AG08396 (cell line): ENCODE measurements around the gene GIPR.
A peak's percentile ranks its signal among the peaks of the same experiment; 100 is the strongest.
"Not testable (repeated sequence)": the region's sequence is repeated elsewhere in the genome, so short reads cannot be mapped to it uniquely, and the experiment has no call there.

Source experiments
- DNase-seq: peaks from one replicate; pipeline ENCODE4 v3.0.0; 2012; ENCODE audit warnings: low spot score, mixed read lengths

The GIPR gene

DNA sequence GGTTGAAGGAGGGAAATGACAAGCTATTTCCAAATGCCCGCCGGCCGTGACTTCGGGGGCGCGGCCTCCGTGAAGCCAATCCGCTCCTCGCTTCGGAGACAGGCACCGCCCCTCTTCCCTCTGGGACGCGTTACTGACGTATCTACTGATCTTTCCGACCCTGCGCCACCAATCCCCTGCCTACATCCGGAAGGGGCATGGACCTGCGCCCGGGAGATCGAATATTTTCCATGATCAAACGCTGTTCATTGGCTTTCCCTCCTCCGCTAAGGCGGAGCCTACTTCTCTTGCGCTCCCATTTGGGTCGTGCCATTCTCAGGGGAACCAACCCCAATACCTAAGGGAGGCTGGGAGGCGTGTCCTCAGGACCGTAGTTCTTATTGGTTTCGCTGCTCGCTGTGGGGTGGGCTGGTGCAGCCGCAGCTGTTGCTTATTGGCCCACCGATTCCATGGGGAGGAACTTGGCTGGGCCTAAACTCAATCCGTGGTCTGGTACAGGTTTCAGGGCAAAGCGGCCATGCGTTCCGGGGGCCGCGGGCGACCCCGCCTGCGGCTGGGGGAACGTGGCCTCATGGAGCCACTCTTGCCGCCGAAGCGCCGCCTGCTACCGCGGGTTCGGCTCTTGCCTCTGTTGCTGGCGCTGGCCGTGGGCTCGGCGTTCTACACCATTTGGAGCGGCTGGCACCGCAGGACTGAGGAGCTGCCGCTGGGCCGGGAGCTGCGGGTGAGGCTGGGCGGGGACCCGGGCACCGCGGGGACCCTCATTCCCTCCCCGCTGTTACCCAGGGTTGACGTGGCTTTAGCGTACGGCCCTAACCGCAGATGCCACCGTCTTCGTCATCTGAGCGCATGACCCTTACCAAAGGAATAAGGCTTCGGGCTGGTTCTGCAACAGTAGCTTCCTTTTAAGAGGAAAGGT is 24.4 kb downstream of the GIPR start, which contains the start of gene QPCTL:
TSS of gene QPCTL (plus strand) at position 480 of the 919 bp plus-strand sequence. CDS start at position 518, 38 bp downstream.
- peak; percentile 97 for DNase-seq

DNA sequence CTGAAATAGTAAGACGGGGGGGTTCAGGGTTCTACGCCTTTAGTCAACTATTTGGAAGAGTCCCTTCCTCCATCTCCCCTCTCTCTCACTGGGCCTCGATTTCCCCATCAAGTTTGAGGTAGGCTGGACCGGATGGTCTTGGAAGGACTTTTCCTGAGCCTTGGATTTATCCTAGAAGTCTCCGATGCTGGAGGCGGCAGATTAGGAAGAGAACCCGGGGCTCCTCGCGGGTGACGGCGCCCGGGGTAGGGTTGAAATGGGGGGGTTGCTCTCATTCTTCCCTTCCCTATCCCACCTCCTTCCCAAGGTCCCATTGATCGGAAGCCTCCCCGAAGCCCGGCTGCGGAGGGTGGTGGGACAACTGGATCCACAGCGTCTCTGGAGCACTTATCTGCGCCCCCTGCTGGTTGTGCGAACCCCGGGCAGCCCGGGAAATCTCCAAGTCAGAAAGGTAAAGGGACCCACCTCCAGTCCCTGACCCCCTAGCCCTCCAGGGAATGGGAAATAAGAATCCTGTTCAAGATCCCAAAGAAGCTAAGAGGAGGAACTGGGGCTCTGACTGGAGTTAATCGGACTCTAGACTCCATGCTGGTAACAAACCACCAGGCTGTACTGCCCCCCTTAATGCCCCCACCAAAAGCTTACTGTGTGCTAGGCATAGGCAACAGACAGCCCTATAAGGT is 25.2 kb downstream of the GIPR start:
- DNase-seq = peak; percentile 82

DNA sequence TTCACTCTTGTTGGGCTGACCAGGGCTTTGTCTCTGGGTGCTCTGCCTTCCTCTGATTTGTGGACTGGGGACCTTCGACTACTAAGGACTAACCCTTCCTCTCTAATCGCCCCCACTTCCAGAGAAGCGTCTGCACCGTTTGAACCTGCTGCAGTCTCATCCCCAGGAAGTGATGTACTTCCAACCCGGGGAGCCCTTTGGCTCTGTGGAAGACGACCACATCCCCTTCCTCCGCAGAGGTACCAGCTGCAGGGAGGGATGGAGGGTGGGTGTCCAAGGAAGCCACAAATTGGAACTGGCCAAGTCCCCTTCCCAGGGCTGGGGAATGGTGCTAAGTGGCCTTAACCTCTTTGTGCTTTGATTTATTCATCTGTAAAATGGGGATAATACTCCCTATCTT is 33.7 kb downstream of the GIPR start:
- DNase-seq = no peak

DNA sequence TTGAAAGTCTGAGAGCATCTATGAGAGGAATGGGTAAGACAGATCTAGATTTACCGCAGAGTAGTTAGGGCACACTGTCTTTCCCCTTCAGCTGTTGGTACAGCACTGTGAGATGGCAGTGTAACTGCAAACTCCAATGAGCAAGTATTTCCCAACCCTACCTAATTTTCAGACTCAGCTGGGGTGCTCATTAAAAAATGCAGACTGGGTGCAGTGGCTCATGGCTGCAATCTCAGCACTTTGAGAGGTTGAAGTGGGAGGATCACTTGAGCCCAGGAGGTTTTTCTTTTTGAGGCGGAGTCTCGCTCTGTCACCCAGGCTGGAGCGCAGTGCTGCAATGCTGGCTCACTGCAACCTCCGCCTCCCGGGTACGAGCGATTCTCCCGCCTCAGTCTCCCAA is 37.1 kb downstream of the GIPR start:
- DNase-seq = no peak

DNA sequence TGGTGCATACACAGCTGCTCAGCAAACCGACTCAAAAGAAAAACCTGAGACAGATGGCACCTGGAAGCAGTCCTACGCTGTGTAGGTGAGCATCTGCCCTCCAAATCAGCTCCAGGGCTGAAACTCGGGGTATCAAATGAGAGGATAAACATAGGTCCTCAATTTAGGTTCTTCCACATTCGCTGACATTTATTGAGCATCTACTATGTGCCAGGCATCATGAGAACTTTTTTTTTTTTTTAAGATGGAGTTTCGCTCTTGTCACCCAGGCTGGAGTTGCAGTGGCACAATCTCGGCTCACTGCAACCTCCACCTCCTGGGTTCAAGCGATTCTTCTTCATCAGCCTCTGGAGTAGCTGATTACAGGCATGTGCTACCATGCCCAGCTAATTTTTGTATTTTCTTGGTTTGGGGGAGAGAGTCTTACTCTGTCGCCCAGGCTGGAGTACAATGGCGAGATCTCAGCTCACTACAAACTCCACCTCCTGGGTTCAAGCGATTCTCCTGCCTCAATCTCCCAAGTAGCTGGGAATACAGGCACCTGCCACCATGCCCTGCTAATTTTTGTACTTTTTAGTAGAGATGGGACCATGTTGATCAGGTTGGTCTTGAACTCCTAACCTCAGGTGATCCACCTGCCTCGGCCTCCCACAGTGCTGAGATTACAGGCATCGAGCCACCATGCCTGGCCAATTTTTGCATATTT is 37.8 kb downstream of the GIPR start:
- no peak for DNase-seq

DNA sequence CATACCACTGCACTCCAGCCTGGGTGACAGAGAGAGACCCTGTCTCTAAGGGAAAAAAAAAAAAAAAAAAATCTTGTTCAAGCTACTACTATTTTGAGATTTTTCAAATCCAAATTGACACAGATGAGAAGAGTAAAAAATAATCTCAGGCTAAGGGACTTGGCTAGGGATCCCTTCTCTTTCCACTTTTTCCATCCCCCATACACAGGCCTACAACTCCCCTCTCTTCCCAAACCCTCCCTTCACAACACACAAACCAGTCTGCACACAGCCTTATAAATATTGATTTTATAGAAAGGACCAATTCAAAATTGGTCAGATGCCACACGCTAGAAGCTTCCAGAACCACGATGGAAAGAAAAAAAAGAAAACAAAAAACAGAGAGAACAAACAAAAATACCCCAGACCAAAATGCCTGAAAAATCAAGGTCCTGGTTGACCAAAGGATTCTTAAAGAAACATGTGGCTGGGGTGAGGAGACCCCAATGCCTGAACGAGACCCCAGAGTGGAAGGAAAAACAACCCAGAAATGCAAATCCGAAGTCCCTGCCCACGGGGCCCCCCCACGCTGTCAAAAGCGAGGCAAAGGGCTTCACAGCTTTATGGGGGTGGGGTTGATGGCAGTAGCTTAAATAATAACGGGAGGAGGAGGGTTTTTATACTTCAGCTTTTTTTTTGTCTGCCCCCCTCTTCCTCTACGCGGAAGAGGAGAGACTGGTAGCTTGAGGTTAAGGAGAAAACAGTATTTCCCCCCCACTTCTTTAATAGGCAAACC is 42.5 kb downstream of the GIPR start:
- DNase-seq = no peak

DNA sequence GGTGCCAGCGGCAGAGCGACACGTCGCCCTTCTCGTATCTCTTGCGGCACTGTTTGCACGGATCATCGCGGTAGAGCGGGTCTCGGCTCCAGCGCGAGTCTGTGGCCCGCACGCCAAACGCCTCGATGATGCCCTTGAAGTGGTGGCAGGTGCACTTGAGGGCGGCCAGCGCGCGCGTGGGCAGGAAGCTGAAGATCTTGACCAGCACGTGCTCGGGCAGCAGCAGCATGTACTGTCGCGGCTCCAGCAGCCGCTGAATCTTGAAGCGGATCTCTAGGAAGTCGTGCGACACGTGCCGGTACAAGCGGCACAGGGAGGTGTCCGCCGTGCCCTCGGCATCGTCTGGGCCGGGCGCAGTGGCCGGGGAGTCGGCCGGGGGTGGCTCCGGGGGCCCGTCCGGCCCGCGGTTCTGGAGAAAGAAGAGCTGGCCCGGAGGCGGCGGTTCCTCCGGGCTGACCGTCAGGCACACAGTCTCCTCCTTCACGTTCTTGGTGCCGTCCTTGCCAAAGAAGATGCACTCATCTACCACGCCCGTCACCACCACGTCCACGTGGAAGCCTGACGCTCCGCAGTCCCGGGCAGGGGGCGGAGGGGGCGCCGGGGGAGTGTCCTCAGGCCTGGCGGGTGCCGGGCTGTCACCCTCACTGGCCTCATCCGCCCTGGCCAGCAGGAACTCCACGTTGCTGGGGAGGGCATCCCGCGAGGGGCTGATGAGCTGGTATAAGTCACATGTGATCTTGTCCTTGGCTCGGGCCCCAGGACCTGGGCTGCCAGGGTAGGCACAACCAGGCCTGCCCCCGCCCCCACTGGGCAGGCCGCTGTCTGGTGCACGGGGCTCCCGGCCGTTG is 44.1 kb downstream of the GIPR start:
- no peak for DNase-seq

DNA sequence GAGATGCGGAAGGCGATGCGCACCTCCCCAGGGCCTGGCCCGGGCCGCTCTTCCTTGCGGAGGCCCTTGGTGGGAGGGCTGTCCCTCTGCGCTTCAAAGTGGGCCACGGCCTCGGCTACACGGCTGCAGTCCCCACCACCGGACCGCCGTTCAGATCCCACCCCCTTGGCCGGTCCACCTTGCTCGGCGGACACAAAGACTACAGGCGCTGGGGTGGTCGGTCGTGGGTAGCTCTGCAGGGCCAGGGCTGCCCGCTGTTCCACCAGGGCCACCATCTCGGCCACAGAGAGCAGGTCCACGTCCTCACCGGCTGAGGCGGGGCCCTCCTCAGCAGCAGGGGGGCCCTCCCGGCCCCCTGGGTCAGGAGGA is 44.7 kb downstream of the GIPR start:
- no peak for DNase-seq

DNA sequence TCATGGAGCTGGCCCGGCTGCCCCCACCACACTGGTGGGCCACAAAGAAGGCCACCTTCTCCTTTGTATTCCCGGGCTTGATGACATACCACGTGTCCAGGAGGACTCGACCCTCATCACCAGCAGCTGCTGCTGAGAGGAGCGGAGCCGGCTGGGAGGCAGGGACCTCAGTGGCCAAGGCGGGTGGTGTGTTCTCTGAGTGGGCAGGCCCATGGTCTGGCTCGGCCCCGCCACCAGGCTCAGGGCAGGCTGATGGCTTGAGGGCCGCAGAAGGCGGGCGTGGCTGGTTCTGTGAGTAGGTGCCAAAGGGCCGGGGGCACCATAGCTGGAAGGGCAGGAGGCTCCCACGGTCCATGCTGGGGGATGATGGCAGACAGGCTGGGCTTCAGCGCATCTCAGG is 45.1 kb downstream of the GIPR start:
- no peak for DNase-seq

DNA sequence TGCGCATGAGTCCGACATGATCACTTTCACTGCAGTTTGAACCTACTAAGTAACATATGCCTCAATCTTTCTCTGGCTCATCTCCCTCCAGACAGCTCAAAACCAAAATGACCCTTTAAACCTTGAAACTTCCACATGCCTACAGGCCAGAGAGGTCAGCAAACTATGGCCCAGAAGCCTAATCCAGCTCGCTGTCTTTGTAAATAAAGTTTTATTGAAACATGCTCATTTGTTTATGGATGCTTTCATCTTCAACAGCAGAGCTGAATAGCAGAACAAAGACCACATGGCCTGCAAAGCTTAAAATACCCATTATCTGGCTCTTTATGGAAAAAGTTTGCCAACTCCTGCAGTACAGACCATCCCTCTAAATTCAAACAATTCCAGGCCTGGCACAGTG is 47.1 kb downstream of the GIPR start:
- DNase-seq = no peak

DNA sequence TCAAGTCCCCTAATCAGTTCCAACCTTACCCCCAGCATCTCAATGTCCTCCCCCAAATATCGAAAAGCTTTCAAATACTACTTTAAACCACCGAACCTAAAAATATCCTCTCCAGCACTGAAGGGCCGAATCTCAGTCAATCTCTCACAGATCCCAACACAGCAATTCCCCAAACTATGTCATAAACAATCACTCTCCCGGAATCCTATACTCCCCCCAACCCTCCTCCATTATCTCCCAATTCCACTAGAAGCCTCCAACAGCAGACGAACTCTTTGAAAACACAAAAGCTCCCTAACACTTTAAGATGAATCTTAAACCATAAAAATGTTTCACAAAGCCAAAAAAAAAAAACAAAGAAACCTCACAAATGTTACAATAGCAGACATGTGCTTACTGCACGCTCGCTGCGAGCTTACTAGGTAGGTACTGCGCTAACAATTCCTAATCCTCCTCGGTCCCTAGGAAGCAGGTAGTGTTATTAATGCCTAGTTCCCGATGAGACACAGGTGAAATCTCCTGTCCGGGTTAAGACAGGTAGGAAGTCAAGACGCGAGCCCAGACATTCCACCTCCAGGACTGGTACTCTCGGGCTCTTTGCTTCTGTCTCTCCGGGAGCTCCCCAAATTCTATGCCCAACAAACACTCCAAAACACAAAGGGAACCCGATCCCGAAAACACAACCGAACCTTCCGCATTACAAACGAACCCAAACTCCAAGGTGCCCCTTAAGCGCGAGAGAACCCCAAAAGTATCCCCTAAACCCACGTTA is 48.5 kb downstream of the GIPR start:
- peak; percentile 43 for DNase-seq

DNA sequence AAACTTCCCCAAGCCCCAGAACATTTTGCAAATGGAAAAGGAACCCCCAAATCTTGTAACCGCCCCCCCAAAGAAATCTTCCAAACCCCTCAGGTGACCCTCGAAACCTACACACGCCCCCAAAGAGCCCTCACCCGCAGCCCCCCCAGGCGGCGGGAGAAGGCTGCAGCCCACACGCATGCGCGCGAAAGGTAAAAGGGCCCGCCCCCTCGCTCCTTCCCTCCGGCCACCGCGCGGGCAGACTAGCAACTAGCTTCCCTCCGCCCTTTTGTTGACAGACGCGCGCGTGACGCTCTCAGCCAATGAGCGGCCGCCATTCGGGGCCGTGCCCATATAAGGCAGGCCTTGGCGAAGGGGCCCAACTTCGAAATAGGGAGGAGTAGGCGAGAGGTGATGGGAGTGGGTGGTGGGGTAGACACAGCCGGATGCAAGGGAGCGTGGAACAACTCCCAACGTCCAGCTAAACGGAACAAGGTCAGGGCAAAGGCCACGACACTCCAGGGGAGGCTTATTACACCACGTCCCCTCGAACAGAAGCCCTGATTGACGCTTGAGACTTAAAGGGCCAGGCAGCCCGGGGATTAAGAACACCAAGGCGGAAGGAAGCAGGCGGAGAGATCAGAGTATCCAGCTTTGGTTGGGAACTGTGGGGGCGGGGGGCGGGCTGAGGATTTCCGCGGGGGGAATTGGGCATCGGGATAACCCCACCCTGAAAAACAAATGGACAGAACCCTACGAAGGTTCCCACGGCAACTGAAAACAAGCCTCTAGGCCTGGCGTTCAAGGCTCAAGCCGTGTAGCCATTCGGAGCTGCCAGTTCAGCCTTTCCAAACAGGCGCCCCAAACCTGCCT is 49.3 kb downstream of the GIPR start:
- DNase-seq = peak; percentile 98

DNA sequence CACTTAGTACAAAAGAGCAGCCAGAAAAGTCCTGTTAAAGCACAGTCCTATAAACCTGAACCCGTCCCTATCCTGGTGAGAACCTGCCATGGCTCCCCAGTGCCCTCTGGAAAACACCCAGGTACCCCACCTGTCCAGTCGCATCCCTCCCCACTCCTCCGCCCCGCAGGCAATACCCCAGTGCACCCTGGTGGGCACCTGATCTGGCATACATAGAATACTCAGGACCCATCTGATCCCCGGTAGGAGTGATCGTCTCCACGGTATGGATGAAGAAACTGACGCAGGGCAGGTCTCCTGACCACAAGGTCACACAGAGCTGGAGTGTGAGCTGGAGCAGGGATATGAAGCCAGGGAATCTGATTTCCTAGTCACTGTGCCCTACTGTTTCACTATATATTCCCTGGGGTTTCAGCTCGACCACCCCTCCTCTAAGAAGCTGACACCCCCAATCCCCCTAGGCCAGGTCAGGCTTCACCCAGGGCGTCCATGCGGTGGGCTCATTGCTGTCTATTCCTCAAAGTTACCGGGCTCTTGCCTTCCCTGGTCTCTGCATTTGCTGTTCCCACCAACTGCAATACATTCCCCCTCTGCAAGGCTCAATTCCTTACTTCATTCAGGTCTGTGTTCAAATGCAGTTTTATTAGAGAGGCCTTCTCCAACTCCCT is 50.1 kb downstream of the GIPR start:
- DNase-seq = no peak

DNA sequence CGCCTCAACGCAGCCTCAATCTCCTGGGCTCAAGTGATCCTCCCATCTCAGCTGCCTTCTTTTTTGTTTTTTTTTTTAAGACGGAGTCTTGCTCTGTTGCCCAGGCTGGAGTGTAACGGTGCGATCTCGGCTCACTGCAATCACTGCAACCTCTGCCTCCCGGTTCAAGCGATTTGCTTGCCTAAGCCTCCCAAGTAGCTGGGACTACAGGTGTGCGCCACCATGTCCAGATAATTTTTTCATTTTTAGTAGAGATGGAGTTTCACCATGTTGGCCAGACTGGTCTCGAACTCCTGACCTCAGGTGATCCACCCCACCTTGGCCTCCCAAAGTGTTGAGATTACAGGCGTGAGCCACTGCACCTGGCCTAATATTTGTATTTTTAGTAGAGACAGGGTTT is 52.0 kb downstream of the GIPR start:
- DNase-seq = not testable (repeated sequence)

DNA sequence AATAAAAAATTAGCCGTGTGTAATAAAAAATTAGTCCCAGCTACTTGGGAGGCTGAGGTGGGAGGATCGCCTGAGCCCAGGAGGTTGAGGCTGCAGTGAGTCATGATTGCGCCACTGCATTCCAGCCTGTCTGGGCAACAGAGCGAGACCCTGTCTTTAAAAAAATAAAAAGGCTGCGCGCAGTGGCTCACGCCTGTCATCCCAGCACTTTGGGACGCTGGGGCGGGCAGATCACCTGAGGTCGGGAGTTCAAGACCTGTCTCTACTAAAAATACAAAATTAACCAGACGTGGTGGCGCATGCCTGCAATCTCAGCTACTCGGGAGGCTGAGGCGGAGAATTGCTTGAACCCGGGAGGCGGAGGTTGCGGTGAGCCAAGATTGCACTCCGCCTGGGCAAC is 60.7 kb downstream of the GIPR start:
- not testable (repeated sequence) for DNase-seq

DNA sequence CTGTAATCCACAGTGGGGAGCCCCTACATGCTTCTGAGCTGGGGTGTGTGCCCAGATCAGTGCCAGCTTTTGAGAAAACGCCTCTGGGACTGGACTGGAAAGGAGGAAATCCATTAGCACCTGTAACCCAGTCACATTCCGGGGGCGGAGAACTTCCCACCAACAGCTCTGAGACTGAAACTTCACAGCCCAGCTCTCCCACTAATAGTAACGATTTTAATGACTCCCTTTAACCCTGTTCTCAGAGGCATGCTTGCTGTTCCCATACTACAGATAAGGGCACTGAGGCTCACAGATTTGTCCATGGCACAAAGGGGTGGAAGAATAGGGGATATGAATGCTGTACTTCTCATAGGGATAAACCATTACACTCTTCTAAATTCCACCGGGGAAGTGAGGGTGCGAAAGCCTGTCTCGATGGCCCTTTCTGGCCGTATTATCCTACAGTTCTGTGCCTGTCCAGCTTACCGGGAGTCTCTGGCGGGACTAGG is 61.8 kb downstream of the GIPR start:
- no peak for DNase-seq

DNA sequence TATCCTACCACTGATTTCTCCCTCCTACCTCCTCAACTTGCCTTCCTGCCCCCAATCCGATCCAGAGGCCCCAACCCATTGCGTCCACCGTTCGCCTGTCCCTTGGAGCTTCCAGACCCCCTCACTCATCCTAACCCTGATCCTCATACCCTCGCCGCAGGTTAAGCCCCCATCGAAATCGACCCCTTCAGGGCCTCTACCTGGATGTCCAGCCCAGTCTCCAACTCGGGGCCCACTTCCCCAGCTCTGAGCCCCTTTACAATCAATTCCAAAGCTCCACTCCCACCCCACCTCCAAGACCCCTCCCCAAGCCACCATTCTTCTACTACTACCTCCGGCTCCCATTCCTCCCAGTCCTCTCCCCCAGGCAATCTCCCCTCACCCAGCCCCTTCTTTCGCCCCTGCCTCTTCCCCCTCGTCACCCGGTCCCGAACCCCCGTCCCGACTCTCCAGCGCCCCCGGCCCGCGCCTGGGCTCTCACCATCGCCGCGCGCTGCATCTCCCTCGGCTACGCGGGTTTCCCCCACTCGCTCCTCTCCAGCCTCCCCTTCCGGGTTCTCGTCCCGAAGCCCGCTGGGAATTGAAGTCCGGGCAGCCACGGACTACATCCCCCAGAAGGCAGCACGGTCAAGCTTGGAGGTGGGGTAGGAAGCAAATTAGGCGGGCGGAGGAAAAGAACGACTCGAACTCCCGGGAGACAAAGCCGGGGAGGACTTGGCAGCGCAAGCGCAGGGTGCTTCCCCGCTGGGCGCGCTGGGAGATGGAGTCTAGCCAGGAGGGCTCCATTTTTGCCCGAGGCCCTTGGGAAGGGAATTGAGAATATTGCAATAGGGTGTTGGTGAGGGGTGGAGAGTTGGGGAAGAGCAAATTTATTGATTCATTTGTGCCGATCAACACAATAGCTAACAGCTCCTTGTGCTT is 62.6 kb downstream of the GIPR start, which contains the start of gene FBXO46:
TSS of gene FBXO46 (minus strand) at position 529 of the 921 bp plus-strand sequence. CDS start 17,401 bp downstream, outside the sequence.
- peak; percentile 96 for DNase-seq
